Gastroesophageal sphincter (tissue), 4 donors: Measurements from ENCODE around the gene UBC. TPM values are rescaled to one million over a fixed set of nuclear protein-coding genes. Genes with fewer than 3 reads are reported as not detected.
"Not testable (repeated sequence)": the region's sequence is repeated elsewhere in the genome, so short reads cannot be mapped to it uniquely, and the experiment has no call there.

ENCODE experiments used
- ATAC-seq: fragments of 150-250 bp; one replicate; pipeline ENCODE4 v1.9.1; 2016; ENCODE audit warnings: mild to moderate bottlenecking, moderate library complexity
- H3K27ac ChIP-seq, 4 donors: fragments of 200-600 bp; sonication (generic) in 3 of 4; 1 replicate in 3 of 4; 2 replicates in 1 of 4; pipeline ENCODE4 v1.5.1; 2016 to 2019
- H3K27me3 ChIP-seq: fragments of 200-600 bp; sonication (generic); one replicate; pipeline ENCODE4 v1.5.1; 2019
- H3K36me3 ChIP-seq, 2 donors: fragments of 200-600 bp; sonication (generic); one replicate each; pipeline ENCODE4 v1.5.1; 2019; ENCODE audit warnings: control low read depth in 1 of 2
- H3K4me1 ChIP-seq, 3 donors: fragments of 200-600 bp; sonication (generic); 1 replicate in 2 of 3; 2 replicates in 1 of 3; pipeline ENCODE4 v1.5.1; 2016 to 2019; ENCODE audit warnings: control low read depth in 2 of 3
- H3K4me3 ChIP-seq, 2 donors: fragments of 200-600 bp; sonication (generic); one replicate each; pipeline ENCODE4 v1.5.1; 2019; ENCODE audit warnings: mild to moderate bottlenecking in 1 of 2, moderate library complexity in 1 of 2
- H3K9me3 ChIP-seq, 3 donors: fragments of 200-600 bp; sonication (generic); one replicate each; pipeline ENCODE4 v1.5.1; 2017 to 2019; ENCODE audit warnings: control low read depth in 2 of 3
- EP300 ChIP-seq: sonication (generic); formaldehyde crosslinking; IDR thresholded peaks from one replicate; pipeline ENCODE4 v1.6.1; 2017; ENCODE audit warnings: antibody characterized with exemption, mild to moderate bottlenecking
- POLR2A ChIP-seq, 2 donors: fragments of 450-650 bp; IDR thresholded peaks; one replicate each; pipeline ENCODE4 v1.6.1; 2017; ENCODE audit warnings: antibody characterized with exemption in 2 of 2, mild to moderate bottlenecking in 2 of 2, moderate library complexity in 1 of 2
- POLR2AphosphoS5 ChIP-seq: sonication (generic); formaldehyde crosslinking; IDR thresholded peaks from one replicate; pipeline ENCODE4 v1.6.1; 2017; ENCODE audit warnings: antibody characterized with exemption
- WGBS, 2 donors: methylation state at CpG; one replicate each; pipeline ENCODE4 v1.1.5; 2018; ENCODE audit warnings: low coverage in 1 of 2; 5-methylcytosine and 5-hydroxymethylcytosine counted together
- total RNA-seq, 4 donors: library from RNA; depleted of rRNA; stranded (reverse); fragments of >200 nt; gene quantifications; one replicate each; pipeline ENCODE4 v1.1.0, GENCODE V29; 2016
- TF ChIP-seq, protein P1 (sequence below), 4 experiments: fragments of 200-600 bp in 2 of 4; fragments of 450-650 bp in 2 of 4; sonication (generic) in 1 of 4; IDR thresholded peaks; one replicate each; pipeline ENCODE4 v1.5.1; 2017 to 2019; ENCODE audit warnings: antibody characterized with exemption in 4 of 4, mild to moderate bottlenecking in 2 of 4, moderate library complexity in 2 of 4

The UBC gene
- total RNA-seq, 4 donors from 2014 or later = 1,376 to 1,776 (median 1,632) TPM

DNA sequence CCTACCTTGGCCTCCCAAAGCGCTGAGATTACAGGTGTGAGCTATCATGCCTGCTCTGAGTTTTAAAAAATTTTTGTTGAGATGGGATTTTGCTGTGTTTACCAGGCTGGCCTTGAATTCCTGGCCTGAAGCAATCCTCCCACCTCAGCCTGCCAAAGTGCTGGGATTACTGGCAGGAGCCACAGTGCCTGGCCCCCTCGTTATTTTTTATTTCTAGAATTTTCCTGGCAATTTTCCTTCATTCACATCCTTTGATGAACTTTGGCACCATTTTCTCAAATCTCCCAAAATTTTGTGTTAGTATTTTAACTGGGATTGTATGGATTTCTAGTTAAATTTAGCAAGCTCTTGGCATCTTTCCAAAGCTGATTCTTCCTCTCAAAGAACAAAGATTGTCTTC is 26.2 kb downstream of the UBC start:
- Histone ChIP-seq H3K27ac (no peak overlapping the region), H3K27me3 (no peaks in the 10 kb centered on the region), H3K9me3 (no peaks in the 10 kb centered on the region), H3K4me1 (peaks cover 0 to 14% (median 0%) of the 10 kb centered on the region in 3 donors), H3K36me3 (no peaks in the 10 kb centered on the region), H3K4me3 (no peak overlapping the region)
- 14 to 50% methylated on average over 1 to 2 of the region's 2 CpGs for WGBS, 2 donors
- no peak for ATAC-seq
- no peak for TF ChIP-seq POLR2AphosphoS5
- no peak for TF ChIP-seq EP300
- TF ChIP-seq POLR2A (IDR thresholded peaks at IDR 0.05) = no peak
- TF ChIP-seq, protein P1, sequence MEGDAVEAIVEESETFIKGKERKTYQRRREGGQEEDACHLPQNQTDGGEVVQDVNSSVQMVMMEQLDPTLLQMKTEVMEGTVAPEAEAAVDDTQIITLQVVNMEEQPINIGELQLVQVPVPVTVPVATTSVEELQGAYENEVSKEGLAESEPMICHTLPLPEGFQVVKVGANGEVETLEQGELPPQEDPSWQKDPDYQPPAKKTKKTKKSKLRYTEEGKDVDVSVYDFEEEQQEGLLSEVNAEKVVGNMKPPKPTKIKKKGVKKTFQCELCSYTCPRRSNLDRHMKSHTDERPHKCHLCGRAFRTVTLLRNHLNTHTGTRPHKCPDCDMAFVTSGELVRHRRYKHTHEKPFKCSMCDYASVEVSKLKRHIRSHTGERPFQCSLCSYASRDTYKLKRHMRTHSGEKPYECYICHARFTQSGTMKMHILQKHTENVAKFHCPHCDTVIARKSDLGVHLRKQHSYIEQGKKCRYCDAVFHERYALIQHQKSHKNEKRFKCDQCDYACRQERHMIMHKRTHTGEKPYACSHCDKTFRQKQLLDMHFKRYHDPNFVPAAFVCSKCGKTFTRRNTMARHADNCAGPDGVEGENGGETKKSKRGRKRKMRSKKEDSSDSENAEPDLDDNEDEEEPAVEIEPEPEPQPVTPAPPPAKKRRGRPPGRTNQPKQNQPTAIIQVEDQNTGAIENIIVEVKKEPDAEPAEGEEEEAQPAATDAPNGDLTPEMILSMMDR (IDR thresholded peaks at IDR 0.05) = no peak

DNA sequence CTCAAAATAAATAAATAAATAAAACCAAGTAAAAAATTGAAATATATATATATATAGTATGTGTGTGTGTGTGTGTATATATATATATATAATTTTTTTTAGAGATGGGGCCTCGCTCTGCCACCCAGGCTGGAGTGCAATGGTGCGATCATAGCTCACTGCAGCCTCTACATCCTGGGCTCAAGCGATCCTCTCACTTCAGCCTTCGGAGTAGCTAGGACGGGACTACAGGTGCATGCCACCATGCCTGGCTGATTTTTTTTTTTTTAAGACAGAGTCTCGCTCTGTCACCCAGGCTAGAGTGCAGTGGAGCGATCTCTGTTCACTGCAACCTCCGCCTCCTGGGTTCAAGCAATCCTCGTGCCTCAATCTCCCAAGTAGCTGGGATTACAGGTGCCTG is 26.7 kb downstream of the UBC start:
- not testable (repeated sequence) for H3K36me3 ChIP-seq, H3K27ac ChIP-seq, H3K27me3 ChIP-seq, H3K4me3 ChIP-seq, H3K9me3 ChIP-seq, ATAC-seq
- 100% methylated on average over 2 to 5 of the region's 9 CpGs for WGBS, 2 donors
- H3K4me1 ChIP-seq = peaks cover 0 to 14% (median 0%) of the 10 kb centered on the region in 3 donors

DNA sequence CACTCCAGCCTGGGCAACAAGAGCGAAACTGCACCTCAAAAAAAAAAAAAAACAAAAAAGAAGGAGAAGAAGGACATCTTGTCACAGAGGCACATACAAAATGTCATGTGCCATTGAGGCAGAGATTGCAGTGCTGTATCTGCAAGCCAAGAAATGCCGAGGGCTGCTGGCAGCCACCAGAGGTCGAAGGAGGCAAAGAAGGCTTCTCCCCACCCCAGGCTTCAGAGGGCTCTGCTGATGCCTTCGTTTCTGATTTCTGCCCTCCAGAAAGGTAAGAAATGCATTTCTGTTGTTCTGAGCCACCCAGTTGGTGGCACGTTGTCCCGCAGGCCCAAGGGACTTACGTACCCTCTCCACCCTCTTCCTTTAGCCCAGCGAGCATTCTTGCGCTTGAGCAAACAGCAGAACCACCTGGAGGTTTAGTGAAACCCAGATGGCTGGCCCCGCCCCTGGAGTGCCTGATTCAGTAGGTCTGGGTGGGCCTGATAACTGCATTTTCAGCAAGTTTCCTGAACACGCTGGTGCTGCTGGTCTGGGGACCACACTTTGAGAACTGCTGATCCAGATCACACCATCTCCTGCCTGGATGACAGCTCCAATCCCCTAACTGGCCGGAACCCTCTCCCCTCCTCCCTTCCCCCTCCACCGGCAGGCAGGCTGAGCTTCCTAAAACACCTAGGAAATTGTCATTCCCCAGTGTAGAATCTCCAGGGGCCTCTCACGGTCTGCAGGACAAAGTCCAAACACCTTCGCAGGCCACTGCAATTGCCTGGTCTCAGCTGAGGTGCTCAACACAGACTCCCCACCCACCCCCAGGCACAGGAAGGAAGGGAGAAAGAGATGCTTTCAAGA is 29.6 kb downstream of the UBC start:
- H3K4me1 ChIP-seq = peaks cover 0 to 14% (median 0%) of the 10 kb centered on the region in 3 donors
- H3K4me3 ChIP-seq = no peak overlapping the region
- no peak for ATAC-seq
- H3K27me3 ChIP-seq = no peaks in the 10 kb centered on the region
- WGBS, 2 donors = 59 to 76% methylated on average over 3 to 8 of the region's 15 CpGs
- H3K9me3 ChIP-seq = no peaks in the 10 kb centered on the region
- TF ChIP-seq, protein P1 (IDR thresholded peaks at IDR 0.05) = no peak
- no peak for TF ChIP-seq POLR2A (IDR thresholded peaks at IDR 0.05)
- no peak for TF ChIP-seq EP300
- TF ChIP-seq POLR2AphosphoS5 = no peak
- no peak overlapping the region for H3K27ac ChIP-seq
- H3K36me3 ChIP-seq = no peaks in the 10 kb centered on the region

DNA sequence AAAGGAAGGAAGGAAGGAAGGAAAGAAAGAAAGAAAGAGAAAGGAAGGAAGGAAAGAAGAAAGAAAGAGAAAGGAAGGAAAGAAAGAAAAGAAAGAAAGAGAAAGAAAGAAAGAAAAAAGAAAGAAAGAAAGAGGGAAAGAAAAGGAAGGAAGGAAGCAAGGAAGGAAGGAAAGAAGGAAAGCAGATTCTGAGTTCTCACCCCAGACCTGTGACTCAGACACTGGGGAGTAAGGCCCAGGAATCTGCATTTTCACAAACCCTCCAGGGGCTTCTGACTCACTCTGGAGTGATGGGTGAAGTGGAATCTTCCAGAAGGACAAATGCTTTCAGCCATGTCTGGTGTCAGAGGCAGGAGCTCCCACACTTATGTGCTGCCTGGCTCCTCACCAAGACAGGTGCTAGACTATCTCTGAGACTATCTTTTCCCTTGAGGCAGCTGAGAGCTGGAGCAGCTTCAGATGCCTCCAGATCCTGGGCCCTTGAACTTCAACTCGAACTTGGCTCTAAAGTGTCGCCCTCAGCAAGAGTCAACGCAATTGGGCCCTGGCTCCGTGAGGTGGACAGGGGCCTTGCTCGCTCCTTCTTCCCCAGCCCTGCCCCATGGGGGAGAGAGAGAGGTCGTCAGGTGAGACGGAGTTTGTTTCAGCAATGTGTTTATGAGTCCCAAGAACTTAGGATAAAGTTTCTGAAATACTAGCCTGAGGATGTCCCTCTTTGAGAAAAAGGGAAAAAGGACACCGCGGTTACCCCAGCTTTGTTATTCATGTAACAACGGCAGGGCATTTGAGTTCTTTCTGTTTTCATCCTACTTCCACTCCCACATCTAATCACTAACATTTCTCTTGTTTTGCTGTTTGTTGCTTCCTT is 31.0 kb downstream of the UBC start:
- no peak for ATAC-seq
- TF ChIP-seq POLR2AphosphoS5 (no peak), EP300 (no peak), POLR2A (IDR thresholded peaks at IDR 0.05) (no peak)
- TF ChIP-seq, protein P1 (IDR thresholded peaks at IDR 0.05) = no peak
- no peaks in the 10 kb centered on the region for H3K9me3 ChIP-seq
- H3K36me3 ChIP-seq = no peaks in the 10 kb centered on the region
- H3K4me3 ChIP-seq = no peak overlapping the region
- no peak overlapping the region for H3K27ac ChIP-seq
- H3K27me3 ChIP-seq = no peaks in the 10 kb centered on the region
- H3K4me1 ChIP-seq = peaks cover 0 to 7% (median 0%) of the 10 kb centered on the region in 3 donors
- 80 to 89% methylated on average over 4 to 10 of the region's 10 CpGs for WGBS, 2 donors

DNA sequence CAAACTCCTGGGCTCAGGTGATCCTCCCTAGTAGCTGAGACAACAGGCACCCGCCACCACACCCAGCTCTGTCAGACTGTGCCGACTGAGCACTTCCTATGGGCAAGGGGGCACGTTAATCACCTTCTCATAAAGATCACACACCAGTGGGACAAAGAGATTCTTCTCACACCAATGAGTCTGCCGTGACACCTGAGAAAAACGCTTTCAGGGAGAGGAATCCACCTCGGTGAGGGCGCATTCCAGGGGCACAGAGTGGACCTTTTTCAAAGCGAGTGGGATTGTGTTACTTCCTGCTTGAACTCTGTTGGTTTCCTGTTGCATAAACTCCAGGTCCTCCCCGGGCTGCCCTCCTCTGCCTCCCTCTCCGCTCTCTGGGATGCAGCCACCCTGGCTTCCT is 33.3 kb downstream of the UBC start:
- 36% methylated on average over 6 of the region's 10 CpGs; no CpG with 5 or more reads in 1 of the 2 donors for WGBS, 2 donors
- ATAC-seq = no peak

DNA sequence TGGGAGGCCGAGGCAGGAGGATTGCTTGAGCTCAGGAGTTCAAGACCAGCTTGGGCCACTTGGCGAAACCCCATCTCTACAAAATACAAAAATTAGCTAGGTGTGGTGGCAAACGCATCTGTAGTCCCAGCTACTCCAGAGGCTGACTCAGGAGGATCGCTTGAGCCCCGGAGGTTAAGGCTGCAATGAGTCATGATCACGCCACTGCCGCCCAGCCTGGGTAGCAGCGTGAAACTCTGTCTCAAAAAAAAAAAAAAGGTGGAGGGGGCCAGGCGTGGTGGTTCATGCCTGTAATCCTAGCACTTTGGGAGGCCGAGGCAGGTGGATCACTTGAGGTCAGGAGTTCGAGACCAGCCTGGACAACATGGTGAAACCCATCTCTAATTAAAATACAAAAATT is 34.1 kb downstream of the UBC start:
- H3K9me3 ChIP-seq, H3K27ac ChIP-seq, H3K27me3 ChIP-seq, H3K4me3 ChIP-seq, H3K36me3 ChIP-seq, H3K4me1 ChIP-seq, ATAC-seq: not testable (repeated sequence)
- 77 to 93% methylated on average over 4 to 6 of the region's 11 CpGs for WGBS, 2 donors

More for the DNA sequence above, 33.3 kb downstream of the UBC start:
- Histone ChIP-seq H3K4me3 (no peak overlapping the region), H3K27me3 (no peaks in the 10 kb centered on the region), H3K36me3 (no peaks in the 10 kb centered on the region), H3K27ac (no peak overlapping the region), H3K9me3 (no peaks in the 10 kb centered on the region), H3K4me1 (no peaks in the 10 kb centered on the region)
- no peak for TF ChIP-seq POLR2AphosphoS5
- TF ChIP-seq EP300 = no peak
- TF ChIP-seq, protein P1 (IDR thresholded peaks at IDR 0.05) = no peak
- TF ChIP-seq POLR2A (IDR thresholded peaks at IDR 0.05) = no peak
